Measurements from ENCODE around the gene ZNF679. TPM values are rescaled to one million over a fixed set of nuclear protein-coding genes. Genes with fewer than 3 reads are reported as not detected.
"Not testable (repeated sequence)": the region's sequence is repeated elsewhere in the genome, so short reads cannot be mapped to it uniquely, and the experiment has no call there.

ZNF679 gene
- polyA plus RNA-seq, 4 donors: not detected

DNA sequence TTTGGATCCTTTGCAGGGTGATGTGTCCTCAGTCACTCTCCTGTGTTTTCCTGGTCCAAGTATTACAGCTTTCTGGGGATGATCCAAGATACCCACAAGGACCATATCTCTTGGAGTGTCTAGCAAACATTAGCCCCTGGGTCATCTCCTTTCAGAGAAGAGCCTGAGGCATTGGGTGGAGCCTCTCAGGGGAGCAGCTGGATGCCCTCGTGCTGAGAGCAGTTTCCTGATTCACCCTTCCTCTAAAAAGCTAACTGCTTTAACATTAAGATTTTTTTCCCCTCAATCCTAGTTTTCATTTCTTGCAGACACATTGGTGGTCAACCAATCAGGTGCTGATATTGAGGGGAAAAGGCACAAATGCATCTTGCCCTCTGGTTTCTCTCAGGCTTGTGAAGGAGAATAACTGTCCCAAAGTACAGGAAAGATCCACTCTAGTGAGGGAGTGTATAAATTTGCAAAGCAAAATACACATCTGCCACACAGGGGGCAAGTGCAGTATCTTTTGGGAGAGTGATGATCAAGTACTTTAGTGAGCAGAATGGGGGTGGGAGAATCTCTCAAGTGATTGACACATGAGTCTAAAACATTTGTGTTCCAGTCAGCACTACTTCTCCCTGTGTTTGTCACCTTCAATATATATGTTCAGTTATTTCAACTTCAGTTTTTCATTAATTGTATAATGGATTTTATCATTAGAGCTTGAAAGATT is 87.9 kb downstream of the ZNF679 start:
- 51 to 65% (median 52%) methylated on average over 1 of the region's 1 CpG for WGBS, 3 donors
- H3K27me3 ChIP-seq (ENCODE audit: control insufficient read depth in 3 of 3, insufficient read depth in 3 of 3, low read length in 3 of 3); H3K27ac ChIP-seq (ENCODE audit: low read depth in 1 of 3, low read length in 2 of 3); DNase-seq; H3K36me3 ChIP-seq (ENCODE audit: control insufficient read depth in 3 of 3, insufficient read depth in 2 of 3, low read depth in 1 of 3, low read length in 3 of 3); FAIRE-seq; H3K9me3 ChIP-seq (ENCODE audit: control insufficient read depth in 2 of 2, insufficient read depth in 1 of 2, low read depth in 1 of 2, low read length in 1 of 2); H3K4me3 ChIP-seq (ENCODE audit: low read depth in 1 of 3, low read length in 3 of 3): not testable (repeated sequence)
- peaks cover 3 to 10% (median 7%) of the 10 kb centered on the region in 3 donors for H3K4me1 ChIP-seq (ENCODE audit: control insufficient read depth in 3 of 3, insufficient read depth in 2 of 3, low read depth in 1 of 3, low read length in 2 of 3)

Other genes starting within 250 kb of the ZNF679 start
- gene ZNF722, start 229.6 kb upstream of the ZNF679 start, polyA plus RNA-seq: not detected
- gene ZNF727, start 183.0 kb upstream of the ZNF679 start, polyA plus RNA-seq: under 1 TPM in 2 of 4 donors, not detected in 2; 0.04 to 0.37 TPM
- not detected for gene ZNF735, start 21.3 kb upstream of the ZNF679 start, polyA plus RNA-seq
- 10 to 100 TPM in 1 of 4 donors, 1 to 10 TPM in 1, under 1 TPM in 2; 0.27 to 12.3 (median 2.0) TPM for gene ZNF736, start 85.5 kb downstream of the ZNF679 start, polyA plus RNA-seq

All from small intestine (tissue), 7 donors.